GM12878 (cell line): ENCODE data around the gene ALPK1. TPM values are rescaled to one million over a fixed set of nuclear protein-coding genes. Genes with fewer than 3 reads are reported as not detected.

Experiments
- ATAC-seq: fragments of 200-7000 bp; cut with Tn5 transposase; 3 replicates; pipeline ENCODE4 v1.9.1; 2020; ENCODE audit warnings: mild to moderate bottlenecking, moderate library complexity
- BruUV-seq: library from RNA; stranded (reverse); fragments of 400-500 nt; replicated peaks from 2 replicates; lab custom pipeline; 2021; lab: Mats Ljungman, UMichigan
- CTCF ChIA-PET: fragments of 300-600 bp; sonication (Branson Sonifier 250); formaldehyde crosslinking; extraction: SDS; loops from one replicate; lab custom pipeline; 2021; ENCODE audit warnings: inconsistent platforms; lab: Yijun Ruan, JAX
- POLR2A ChIA-PET: fragments of 350-600 bp; formaldehyde crosslinking; extraction: SDS; loops from one replicate; lab custom pipeline; 2021; ENCODE audit warnings: inconsistent platforms; lab: Charles Lee
- RAD21 ChIA-PET: fragments of 300-600 bp; sonication (Branson Sonifier 250); formaldehyde crosslinking; loops from one replicate; lab custom pipeline; 2023; ENCODE audit warnings: antibody characterized with exemption; ENCODE audit not compliant: unreplicated experiment; lab: Charles Lee
- SMC1A ChIA-PET: fragments of 300-600 bp; sonication (Branson Sonifier 250); formaldehyde crosslinking; loops from one replicate; lab custom pipeline; 2023; ENCODE audit not compliant: unreplicated experiment, uncharacterized antibody; lab: Charles Lee
- DNase-seq: peaks from one replicate; pipeline ENCODE4 v3.0.0-alpha.2; 2011; ENCODE audit warnings: low read depth, low spot score
- FAIRE-seq: peaks from 3 replicates; lab custom pipeline; 2011; peaks lifted over from hg19 to GRCh38; lab: Jason Lieb, UNC
- H2AFZ ChIP-seq: 2 replicates; pipeline ENCODE4 v1.6.0; 2011; ENCODE audit warnings: low read depth, low read length, control low read depth; ENCODE audit not compliant: control insufficient read depth
- H3K27ac ChIP-seq: 2 replicates; pipeline ENCODE4 v1.5.1; 2011; ENCODE audit warnings: control low read depth; ENCODE audit not compliant: control insufficient read depth, insufficient read depth
- H3K27me3 ChIP-seq, 2 experiments: replicated peaks in 1 of 2; 2 replicates each; pipeline versions ENCODE4 v1.6.0 to v1.6.1; 2011; ENCODE audit warnings: low read length in 1 of 2; ENCODE audit not compliant: control insufficient read depth in 2 of 2, insufficient read depth in 2 of 2
- H3K36me3 ChIP-seq, 2 experiments: 2 replicates each; pipeline ENCODE4 v1.5.1; 2011; ENCODE audit warnings: low read length in 1 of 2; ENCODE audit not compliant: control insufficient read depth in 2 of 2, insufficient read depth in 2 of 2
- H3K4me1 ChIP-seq: 2 replicates; pipeline ENCODE4 v1.6.1; 2011; ENCODE audit warnings: mild to moderate bottlenecking, low read length, moderate library complexity, mixed read lengths; ENCODE audit not compliant: control insufficient read depth, insufficient read depth
- H3K4me2 ChIP-seq: 2 replicates; pipeline ENCODE4 v1.6.0; 2011; ENCODE audit warnings: control low read depth; ENCODE audit not compliant: control insufficient read depth, insufficient read depth
- H3K4me3 ChIP-seq: fragments of 200-600 bp; sonication (generic); 2 replicates; pipeline ENCODE4 v1.5.1; 2016
- H3K79me2 ChIP-seq: 2 replicates; pipeline ENCODE4 v1.6.0; 2011; ENCODE audit warnings: low read length; ENCODE audit not compliant: control insufficient read depth, insufficient read depth
- H3K9ac ChIP-seq: 2 replicates; pipeline ENCODE4 v1.8.0; 2011; ENCODE audit warnings: low read length, control low read depth, mixed read lengths; ENCODE audit not compliant: control insufficient read depth, insufficient read depth
- H3K9me3 ChIP-seq: replicated peaks from 3 replicates; pipeline ENCODE4 v1.5.1; 2011; ENCODE audit warnings: mild to moderate bottlenecking, low read length; ENCODE audit not compliant: control insufficient read depth, insufficient read depth
- H4K20me1 ChIP-seq: 2 replicates; pipeline ENCODE4 v1.6.0; 2011; ENCODE audit not compliant: control insufficient read depth, insufficient read depth
- ATF7 ChIP-seq: fragments of 450-650 bp; IDR thresholded peaks from 2 replicates; pipeline ENCODE4 v1.6.1; 2016; ENCODE audit warnings: low read depth, mild to moderate bottlenecking
- DPF2 ChIP-seq: fragments of 450-650 bp; IDR thresholded peaks from 2 replicates; pipeline ENCODE4 v1.6.1; 2017; ENCODE audit warnings: mild to moderate bottlenecking
- ETV6 ChIP-seq, 2 experiments: fragments of 450-650 bp in 1 of 2; IDR thresholded peaks in 1 of 2; conservative IDR thresholded peaks in 1 of 2; 2 replicates each; pipeline ENCODE4 v1.6.1; 2014; ENCODE audit warnings: antibody characterized with exemption in 1 of 2, borderline replicate concordance in 1 of 2, low read depth in 1 of 2, mild to moderate bottlenecking in 1 of 2, moderate library complexity in 1 of 2
- MEF2A ChIP-seq: IDR thresholded peaks from 2 replicates; pipeline ENCODE4 v1.6.1; 2011; ENCODE audit warnings: low read depth, mild to moderate bottlenecking, low read length, moderate library complexity; ENCODE audit not compliant: insufficient read depth
- MTA2 ChIP-seq: fragments of 450-650 bp; IDR thresholded peaks from 2 replicates; pipeline ENCODE4 v1.6.1; 2016; ENCODE audit warnings: low read depth, mild to moderate bottlenecking, moderate library complexity
- MXI1 ChIP-seq: fragments of 150-350 bp; IDR thresholded peaks from 2 replicates; pipeline ENCODE4 v1.6.1; 2011; ENCODE audit warnings: low read depth, mild to moderate bottlenecking, inconsistent platforms, low read length, improper control_type of control experiment
- MYC ChIP-seq: IDR thresholded peaks from 2 replicates; pipeline ENCODE4 v1.6.1; 2011; ENCODE audit warnings: mild to moderate bottlenecking, low read length, moderate library complexity, inconsistent platforms; ENCODE audit not compliant: insufficient read depth, insufficient replicate concordance, insufficient read length, severe bottlenecking
- NFIC ChIP-seq: IDR thresholded peaks from 2 replicates; pipeline ENCODE4 v1.6.1; 2012; ENCODE audit warnings: low read depth, mild to moderate bottlenecking, inconsistent platforms, low read length, moderate library complexity
- POLR2AphosphoS2 ChIP-seq: IDR thresholded peaks from 2 replicates; pipeline ENCODE4 v1.6.1; 2011; ENCODE audit warnings: low read depth, mild to moderate bottlenecking, low read length, improper control_type of control experiment, moderate library complexity
- RUNX3 ChIP-seq: IDR thresholded peaks from 2 replicates; pipeline ENCODE4 v1.6.1; 2012; ENCODE audit warnings: low read length, inconsistent platforms
- ZNF217 ChIP-seq: fragments of 450-650 bp; IDR thresholded peaks from 2 replicates; pipeline ENCODE4 v1.6.1; 2017; ENCODE audit warnings: antibody characterized with exemption, mild to moderate bottlenecking
- ZSCAN29 ChIP-seq: fragments of 450-650 bp; IDR thresholded peaks from 2 replicates; pipeline ENCODE4 v1.6.1; 2017; ENCODE audit warnings: mild to moderate bottlenecking, moderate library complexity
- WGBS: methylation state at CpG from one replicate; pipeline ENCODE4 v1.1.6; 2016; ENCODE audit warnings: low lambda C conversion rate; ENCODE audit not compliant: insufficient replicate concordance, insufficient coverage; ENCODE audit errors: missing lambda C conversion rate; 5-methylcytosine and 5-hydroxymethylcytosine counted together
- in situ Hi-C: fragments of 300-500 bp; cut with MboI; formaldehyde crosslinking; loops from 9 replicates; pipeline ENCODE4 v1.14.3; 2018; ENCODE audit warnings: mixed read lengths
- intact Hi-C: fragments of 100-400 bp; cut with micrococcal nuclease; formaldehyde crosslinking; loops from one replicate; pipeline ENCODE4 v1.14.2; 2022; ENCODE audit not compliant: unreplicated experiment
- polyA plus RNA-seq, 11 experiments: library from polyadenylated mRNA; depleted of rRNA in 4 of 11; unstranded in 6 of 11; stranded (reverse) in 5 of 11; fragments of >200 nt; fragmentation: Nextera tagmentation in 4 of 11; fragmentation: Illumina TruSeq in 1 of 11; extraction: Ambion mirVana in 4 of 11; extraction: Trizol in 1 of 11; gene quantifications; 1 replicate in 1 of 11; 2 replicates in 10 of 11; pipeline versions ENCODE4 v1.2.1 to v1.2.3, GENCODE V29; 2011 to 2016; ENCODE audit warnings: inconsistent platforms in 2 of 11, missing spikeins in 2 of 11, low read depth in 1 of 11
- total RNA-seq, 4 experiments: library from RNA; depleted of rRNA in 3 of 4; stranded (reverse); fragments of >200 nt in 3 of 4; fragmentation: Illumina TruSeq in 1 of 4; extraction: Trizol in 1 of 4; gene quantifications; 2 replicates each; pipeline versions ENCODE4 v1.2.1 to v1.2.3, GENCODE V29; 2013 to 2021
- TF ChIP-seq, protein P1 (sequence below): fragments of 450-650 bp; IDR thresholded peaks from 2 replicates; pipeline ENCODE4 v1.6.1; 2018; ENCODE audit warnings: mild to moderate bottlenecking, low read depth, moderate library complexity; ENCODE audit not compliant: partially characterized antibody
- TF ChIP-seq, protein P2 (sequence below): fragments of 450-650 bp; formaldehyde crosslinking; IDR thresholded peaks from 2 replicates; pipeline ENCODE4 v1.4.0; 2020; ENCODE audit warnings: mild to moderate bottlenecking, moderate library complexity

Gene ALPK1
- total and polyA plus RNA-seq, 10 of the 15 experiments (the other 5 are each of a cell fraction or from before 2014, with no cell fraction given): 8.5 to 32.3 (median 22.6) TPM

DNA sequence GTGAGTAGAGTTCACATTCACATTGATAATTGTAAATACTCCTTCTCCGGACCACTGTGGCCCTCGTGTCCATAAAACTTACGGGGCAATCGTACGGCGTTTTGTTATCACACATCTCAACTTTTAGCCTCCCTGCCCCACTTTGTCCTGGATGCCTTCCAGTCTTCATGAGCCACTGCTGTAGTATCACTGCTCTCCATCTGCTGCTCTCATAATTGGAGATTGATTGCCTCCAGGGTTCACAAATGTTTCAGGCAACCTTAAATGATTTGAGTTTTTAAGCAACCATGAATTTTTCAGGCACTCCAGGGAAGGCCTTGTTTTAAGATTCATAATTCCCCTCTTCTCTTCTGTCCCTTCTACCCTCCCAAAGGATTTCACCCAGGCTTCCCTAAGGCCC lies 28.4 kb downstream of the ALPK1 start (continued):
- TF ChIP-seq, protein P1, sequence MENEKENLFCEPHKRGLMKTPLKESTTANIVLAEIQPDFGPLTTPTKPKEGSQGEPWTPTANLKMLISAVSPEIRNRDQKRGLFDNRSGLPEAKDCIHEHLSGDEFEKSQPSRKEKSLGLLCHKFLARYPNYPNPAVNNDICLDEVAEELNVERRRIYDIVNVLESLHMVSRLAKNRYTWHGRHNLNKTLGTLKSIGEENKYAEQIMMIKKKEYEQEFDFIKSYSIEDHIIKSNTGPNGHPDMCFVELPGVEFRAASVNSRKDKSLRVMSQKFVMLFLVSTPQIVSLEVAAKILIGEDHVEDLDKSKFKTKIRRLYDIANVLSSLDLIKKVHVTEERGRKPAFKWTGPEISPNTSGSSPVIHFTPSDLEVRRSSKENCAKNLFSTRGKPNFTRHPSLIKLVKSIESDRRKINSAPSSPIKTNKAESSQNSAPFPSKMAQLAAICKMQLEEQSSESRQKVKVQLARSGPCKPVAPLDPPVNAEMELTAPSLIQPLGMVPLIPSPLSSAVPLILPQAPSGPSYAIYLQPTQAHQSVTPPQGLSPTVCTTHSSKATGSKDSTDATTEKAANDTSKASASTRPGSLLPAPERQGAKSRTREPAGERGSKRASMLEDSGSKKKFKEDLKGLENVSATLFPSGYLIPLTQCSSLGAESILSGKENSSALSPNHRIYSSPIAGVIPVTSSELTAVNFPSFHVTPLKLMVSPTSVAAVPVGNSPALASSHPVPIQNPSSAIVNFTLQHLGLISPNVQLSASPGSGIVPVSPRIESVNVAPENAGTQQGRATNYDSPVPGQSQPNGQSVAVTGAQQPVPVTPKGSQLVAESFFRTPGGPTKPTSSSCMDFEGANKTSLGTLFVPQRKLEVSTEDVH: no peak
- no peak for TF ChIP-seq MXI1

DNA sequence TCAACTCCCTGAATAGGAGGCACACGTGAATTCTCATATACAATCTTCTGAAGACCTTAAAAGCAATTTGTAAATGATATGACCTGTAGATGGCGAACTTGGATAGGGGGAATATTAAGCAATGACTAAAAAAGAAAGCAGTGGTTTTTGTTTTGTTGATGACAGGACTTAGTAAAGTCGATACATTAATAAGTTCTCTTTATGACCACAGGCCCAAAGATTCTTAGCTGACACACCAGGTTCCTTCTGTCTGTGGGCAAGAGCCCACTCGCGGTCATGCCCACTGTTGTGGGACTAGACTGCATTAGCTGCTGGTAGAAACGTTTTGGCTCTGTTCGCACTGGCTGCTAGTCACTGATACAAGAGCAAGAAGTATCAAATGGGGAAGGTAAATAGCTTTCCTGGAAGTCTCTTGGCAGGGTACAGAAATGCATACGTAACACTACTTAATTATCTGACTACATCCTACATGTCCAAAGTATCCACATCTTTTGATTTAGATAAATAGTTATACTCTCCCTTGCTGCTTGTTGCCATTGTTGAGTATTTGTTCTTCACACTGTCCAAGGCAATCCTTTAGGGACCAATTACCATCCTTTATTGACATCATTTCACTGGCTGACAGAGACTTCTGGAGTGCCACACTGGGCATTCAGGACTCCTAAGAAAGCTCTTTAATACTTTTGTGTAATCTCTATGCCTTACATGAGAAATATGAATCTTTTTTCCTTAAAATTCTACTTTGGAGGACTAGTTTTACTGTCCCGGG lies 31.0 kb downstream of the ALPK1 start:
- in situ Hi-C loops: loop anchor here (5.0 to 10.0 kb wide), 2 partner anchors 223 to 279 kb away; no protein-coding TSS in a partner anchor
- peak; percentile 92 for ATAC-seq
- Histone ChIP-seq H3K36me3 (peaks cover 0 to 7% of the 10 kb centered on the region in 2 experiments; a peak in 1 of 4 replicates), H3K4me1 (peaks cover 4% of the 10 kb centered on the region), H4K20me1 (no peaks in the 10 kb centered on the region), H3K27me3 (no peaks in the 10 kb centered on the region), H3K9ac (no peak overlapping the region), H2AFZ (peak overlapping the region; percentile 57), H3K27ac (no peak overlapping the region), H3K4me2 (no peak overlapping the region), H3K4me3 (no peak overlapping the region), H3K79me2 (no peaks in the 10 kb centered on the region), H3K9me3 (no peaks in the 10 kb centered on the region)
- ChIA-PET SMC1A (interaction anchor here (0.6 to 7.2 kb wide), 24 partner anchors 9 to 1435 kb away, joined by 3 to 124 read pairs (median 6); partner anchors contain the start of gene NEUROG2), RAD21 (interaction anchor here (0.6 to 4.3 kb wide), 21 partner anchors 10 to 437 kb away, joined by 3 to 72 read pairs (median 4); partner anchors contain the start of gene NEUROG2), CTCF (interaction anchor here (0.8 to 12.2 kb wide), 40 partner anchors 9 to 619 kb away, joined by 3 to 221 read pairs (median 6); partner anchors contain the start of genes AP1AR and NEUROG2), POLR2A (interaction anchor here (0.7 to 2.3 kb wide), 6 partner anchors 7 to 195 kb away, joined by 3 to 7 read pairs (median 4); no protein-coding TSS in a partner anchor)
- intact Hi-C loops: loop anchor here (1.0 to 5.0 kb wide), 5 partner anchors 195 to 435 kb away; no protein-coding TSS in a partner anchor
- peak; percentile 73 for DNase-seq
- BruUV-seq: no TSS peak
- peak; percentile 38 for FAIRE-seq
- WGBS: 16% methylated on average over 9 of the region's 9 CpGs
- TF ChIP-seq DPF2 (0 out of 2 replicates have a peak, but pooled peaks have one; percentile 55), ZNF217 (no peak), MEF2A (0 out of 2 replicates have a peak, but pooled peaks have one; percentile 50), ATF7 (peak; percentile 49; the same call in 1 of the 2 replicates), ETV6 (conservative IDR thresholded peaks at IDR 0.05 in 1 of 2, IDR thresholded peaks at IDR 0.05 in 1 of 2; ENCODE audit: borderline replicate concordance in 1 of 2, low read depth in 1 of 2) (no peak), RUNX3 (peak; percentile 90), MYC (no peak), POLR2AphosphoS2 (no peak), ZSCAN29 (no peak), NFIC (0 out of 2 replicates have a peak, but pooled peaks have one; percentile 47), MTA2 (peak; percentile 41)
- TF ChIP-seq, protein P2, sequence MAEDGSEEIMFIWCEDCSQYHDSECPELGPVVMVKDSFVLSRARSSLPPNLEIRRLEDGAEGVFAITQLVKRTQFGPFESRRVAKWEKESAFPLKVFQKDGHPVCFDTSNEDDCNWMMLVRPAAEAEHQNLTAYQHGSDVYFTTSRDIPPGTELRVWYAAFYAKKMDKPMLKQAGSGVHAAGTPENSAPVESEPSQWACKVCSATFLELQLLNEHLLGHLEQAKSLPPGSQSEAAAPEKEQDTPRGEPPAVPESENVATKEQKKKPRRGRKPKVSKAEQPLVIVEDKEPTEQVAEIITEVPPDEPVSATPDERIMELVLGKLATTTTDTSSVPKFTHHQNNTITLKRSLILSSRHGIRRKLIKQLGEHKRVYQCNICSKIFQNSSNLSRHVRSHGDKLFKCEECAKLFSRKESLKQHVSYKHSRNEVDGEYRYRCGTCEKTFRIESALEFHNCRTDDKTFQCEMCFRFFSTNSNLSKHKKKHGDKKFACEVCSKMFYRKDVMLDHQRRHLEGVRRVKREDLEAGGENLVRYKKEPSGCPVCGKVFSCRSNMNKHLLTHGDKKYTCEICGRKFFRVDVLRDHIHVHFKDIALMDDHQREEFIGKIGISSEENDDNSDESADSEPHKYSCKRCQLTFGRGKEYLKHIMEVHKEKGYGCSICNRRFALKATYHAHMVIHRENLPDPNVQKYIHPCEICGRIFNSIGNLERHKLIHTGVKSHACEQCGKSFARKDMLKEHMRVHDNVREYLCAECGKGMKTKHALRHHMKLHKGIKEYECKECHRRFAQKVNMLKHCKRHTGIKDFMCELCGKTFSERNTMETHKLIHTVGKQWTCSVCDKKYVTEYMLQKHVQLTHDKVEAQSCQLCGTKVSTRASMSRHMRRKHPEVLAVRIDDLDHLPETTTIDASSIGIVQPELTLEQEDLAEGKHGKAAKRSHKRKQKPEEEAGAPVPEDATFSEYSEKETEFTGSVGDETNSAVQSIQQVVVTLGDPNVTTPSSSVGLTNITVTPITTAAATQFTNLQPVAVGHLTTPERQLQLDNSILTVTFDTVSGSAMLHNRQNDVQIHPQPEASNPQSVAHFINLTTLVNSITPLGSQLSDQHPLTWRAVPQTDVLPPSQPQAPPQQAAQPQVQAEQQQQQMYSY (CRISPR knock-in tag): no peak
